ENCODE data around the gene LRRFIP1. TPM values are rescaled to one million over a fixed set of nuclear protein-coding genes. Genes with fewer than 3 reads are reported as not detected.

The LRRFIP1 gene
- total and polyA plus RNA-seq, 2 donors (not counting 1 experiment from before 2014, with no cell fraction given) = 42.0 to 139 TPM

DNA sequence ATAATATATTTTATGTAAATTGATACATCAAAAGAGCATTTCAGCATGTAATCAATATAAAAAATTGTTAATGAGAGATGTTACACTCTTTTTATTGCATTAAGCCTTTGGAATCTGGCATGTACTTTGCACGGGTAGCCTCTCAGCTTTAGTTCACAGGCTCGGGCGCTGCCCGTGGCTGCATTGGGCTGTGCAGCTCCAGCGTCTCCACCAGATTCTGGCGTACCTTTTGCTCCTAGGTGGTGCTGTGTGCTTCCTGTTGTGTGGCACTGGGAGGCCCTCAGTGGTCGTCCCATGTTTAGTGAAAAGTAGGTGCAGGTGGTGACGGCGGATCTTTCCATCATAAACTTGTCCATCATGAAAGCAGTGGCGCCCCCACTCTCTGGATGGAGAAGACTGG is 24.4 kb downstream of the LRRFIP1 start:
- TF ChIP-seq EZH2 (IDR thresholded peaks at IDR 0.05; ENCODE audit: borderline replicate concordance, insufficient read depth, low read depth, low read length, poor library complexity, severe bottlenecking) = no peak
- TF ChIP-seq, protein P1, sequence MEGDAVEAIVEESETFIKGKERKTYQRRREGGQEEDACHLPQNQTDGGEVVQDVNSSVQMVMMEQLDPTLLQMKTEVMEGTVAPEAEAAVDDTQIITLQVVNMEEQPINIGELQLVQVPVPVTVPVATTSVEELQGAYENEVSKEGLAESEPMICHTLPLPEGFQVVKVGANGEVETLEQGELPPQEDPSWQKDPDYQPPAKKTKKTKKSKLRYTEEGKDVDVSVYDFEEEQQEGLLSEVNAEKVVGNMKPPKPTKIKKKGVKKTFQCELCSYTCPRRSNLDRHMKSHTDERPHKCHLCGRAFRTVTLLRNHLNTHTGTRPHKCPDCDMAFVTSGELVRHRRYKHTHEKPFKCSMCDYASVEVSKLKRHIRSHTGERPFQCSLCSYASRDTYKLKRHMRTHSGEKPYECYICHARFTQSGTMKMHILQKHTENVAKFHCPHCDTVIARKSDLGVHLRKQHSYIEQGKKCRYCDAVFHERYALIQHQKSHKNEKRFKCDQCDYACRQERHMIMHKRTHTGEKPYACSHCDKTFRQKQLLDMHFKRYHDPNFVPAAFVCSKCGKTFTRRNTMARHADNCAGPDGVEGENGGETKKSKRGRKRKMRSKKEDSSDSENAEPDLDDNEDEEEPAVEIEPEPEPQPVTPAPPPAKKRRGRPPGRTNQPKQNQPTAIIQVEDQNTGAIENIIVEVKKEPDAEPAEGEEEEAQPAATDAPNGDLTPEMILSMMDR (IDR thresholded peaks at IDR 0.05) = no peak
- ChIA-PET POLR2A (interaction anchor here (0.7 kb wide), 1 partner anchor 21 kb away, joined by 3 read pairs; no protein-coding TSS in a partner anchor), CTCF (no interaction called here)
- H3K9ac ChIP-seq (ENCODE audit: low read length) = no peak overlapping the region
- DNase-seq (no peak), ATAC-seq (ENCODE audit: low read depth) (no peak)
- peaks cover 0 to 4% (median 1%) of the 10 kb centered on the region in 4 experiments for H3K27me3 ChIP-seq (replicated peaks in 1 of 4; ENCODE audit: control extremely low read depth in 1 of 4, control insufficient read depth in 3 of 4, insufficient read depth in 4 of 4, low read length in 3 of 4)
- H3K4me2 ChIP-seq (replicated peaks; ENCODE audit: low read depth, low read length, poor library complexity, severe bottlenecking) = no peak overlapping the region
- Mint-ChIP-seq H3K9me3 (ENCODE audit: insufficient read depth) (peaks cover 7% of the 10 kb centered on the region), H3K4me3 (no peak overlapping the region), H3K27ac (no peak overlapping the region), H3K4me1 (peaks cover 32% of the 10 kb centered on the region), H3K27me3 (peaks cover 21% of the 10 kb centered on the region)
- H3K79me2 ChIP-seq (ENCODE audit: control insufficient read depth, insufficient read depth, low read length) = no peaks in the 10 kb centered on the region
- intact Hi-C loops (cut with micrococcal nuclease) = no loop called here
- WGBS (ENCODE audit: insufficient coverage) = 100% methylated on average over 6 of the region's 10 CpGs
- H3K36me3 ChIP-seq (replicated peaks in 1 of 2; ENCODE audit: control extremely low read depth in 1 of 2, control insufficient read depth in 1 of 2, extremely low read depth in 1 of 2, insufficient read depth in 2 of 2, low read length in 1 of 2) = no peaks in the 10 kb centered on the region
- H3K9me3 ChIP-seq (ENCODE audit: control extremely low read depth in 1 of 3, control insufficient read depth in 2 of 3, insufficient read depth in 1 of 3, low read length in 2 of 3) = peaks cover 0 to 18% (median 15%) of the 10 kb centered on the region in 3 donors
- H3K4me1 ChIP-seq (ENCODE audit: control insufficient read depth in 2 of 2, insufficient read depth in 2 of 2, low read length in 2 of 2) = peaks cover 7 to 16% of the 10 kb centered on the region in 2 donors
- no peak overlapping the region for H3K27ac ChIP-seq (ENCODE audit: low read length in 2 of 2)
- no peak overlapping the region for H2AFZ ChIP-seq (ENCODE audit: insufficient read depth, low read depth, low read length, poor library complexity, severe bottlenecking)
- H3K4me3 ChIP-seq (ENCODE audit: control extremely low read depth in 1 of 5, extremely low read depth in 1 of 5, insufficient read depth in 1 of 5, low read depth in 2 of 5, low read length in 4 of 5) = no peak overlapping the region
- no peaks in the 10 kb centered on the region for H4K20me1 ChIP-seq (ENCODE audit: control insufficient read depth, insufficient read depth, low read length, poor library complexity, severe bottlenecking)

GRCh38 chr2:237652181-237652580 is 24.8 kb downstream of the LRRFIP1 start:
- intact Hi-C loops (cut with micrococcal nuclease) = no loop called here

More at GRCh38 chr2:237652181-237652580, 24.8 kb downstream of the LRRFIP1 start:
- no peaks in the 10 kb centered on the region for H3K79me2 ChIP-seq (ENCODE audit: control insufficient read depth, insufficient read depth, low read length)
- DNase-seq (no peak), ATAC-seq (ENCODE audit: low read depth) (no peak)
- no peak overlapping the region for H3K9ac ChIP-seq (ENCODE audit: low read length)
- no peak for TF ChIP-seq EZH2 (IDR thresholded peaks at IDR 0.05; ENCODE audit: borderline replicate concordance, insufficient read depth, low read depth, low read length, poor library complexity, severe bottlenecking)
- TF ChIP-seq, protein P1 (IDR thresholded peaks at IDR 0.05) = no peak
- CTCF ChIA-PET = no interaction called here
- Mint-ChIP-seq H3K4me1 (peaks cover 32% of the 10 kb centered on the region), H3K9me3 (ENCODE audit: insufficient read depth) (peaks cover 7% of the 10 kb centered on the region), H3K27ac (no peak overlapping the region), H3K4me3 (no peak overlapping the region), H3K27me3 (peaks cover 21% of the 10 kb centered on the region)
- no peak overlapping the region for H3K4me3 ChIP-seq (ENCODE audit: control extremely low read depth in 1 of 5, extremely low read depth in 1 of 5, insufficient read depth in 1 of 5, low read depth in 2 of 5, low read length in 4 of 5)
- POLR2A ChIA-PET = no interaction called here
- peaks cover 0 to 18% (median 15%) of the 10 kb centered on the region in 3 donors for H3K9me3 ChIP-seq (ENCODE audit: control extremely low read depth in 1 of 3, control insufficient read depth in 2 of 3, insufficient read depth in 1 of 3, low read length in 2 of 3)
- H3K27ac ChIP-seq (ENCODE audit: low read length in 2 of 2) = no peak overlapping the region
- no peak overlapping the region for H2AFZ ChIP-seq (ENCODE audit: insufficient read depth, low read depth, low read length, poor library complexity, severe bottlenecking)
- no peaks in the 10 kb centered on the region for H4K20me1 ChIP-seq (ENCODE audit: control insufficient read depth, insufficient read depth, low read length, poor library complexity, severe bottlenecking)
- WGBS (ENCODE audit: insufficient coverage) = 100% methylated on average over 2 of the region's 3 CpGs
- no peak overlapping the region for H3K4me2 ChIP-seq (replicated peaks; ENCODE audit: low read depth, low read length, poor library complexity, severe bottlenecking)
- H3K27me3 ChIP-seq (replicated peaks in 1 of 4; ENCODE audit: control extremely low read depth in 1 of 4, control insufficient read depth in 3 of 4, insufficient read depth in 4 of 4, low read length in 3 of 4) = peaks cover 0 to 4% (median 1%) of the 10 kb centered on the region in 4 experiments
- H3K36me3 ChIP-seq (replicated peaks in 1 of 2; ENCODE audit: control extremely low read depth in 1 of 2, control insufficient read depth in 1 of 2, extremely low read depth in 1 of 2, insufficient read depth in 2 of 2, low read length in 1 of 2) = no peaks in the 10 kb centered on the region
- peaks cover 7 to 16% of the 10 kb centered on the region in 2 donors for H3K4me1 ChIP-seq (ENCODE audit: control insufficient read depth in 2 of 2, insufficient read depth in 2 of 2, low read length in 2 of 2)
